Activated naive CD4-positive, alpha-beta T cell treated with anti-CD3 and anti-CD28 coated beads, Interleukin-2, amount 50 U/mL, for 72 hours (primary cell): ENCODE data around the gene NAPB. TPM values are rescaled to one million over a fixed set of nuclear protein-coding genes. Genes with fewer than 3 reads are reported as not detected.

Experiments used
- ATAC-seq, 2 donors: fragments of 150-1000 bp; cut with Tn5 transposase; 2 replicates each; pipeline ENCODE4 v1.10.0; 2021; ENCODE audit warnings: mild to moderate bottlenecking in 2 of 2, moderate library complexity in 2 of 2
- DNase-seq, 2 donors: peaks; one replicate each; pipeline ENCODE4 v3.0.0; 2021 to 2022; ENCODE audit warnings: low spot score in 2 of 2
- H3K27ac Mint-ChIP-seq, 2 donors: one replicate each; pipeline ENCODE4 v1.8.0; 2022; ENCODE audit warnings: mild to moderate bottlenecking in 2 of 2, mixed read lengths in 2 of 2
- H3K36me3 Mint-ChIP-seq, 2 donors: one replicate each; pipeline ENCODE4 v1.8.0; 2022; ENCODE audit warnings: mixed read lengths in 2 of 2
- H3K9me3 Mint-ChIP-seq, 2 donors: one replicate each; pipeline ENCODE4 v1.8.0; 2022; ENCODE audit warnings: mixed read lengths in 2 of 2
- total RNA-seq, 2 donors: library from RNA; stranded (reverse); gene quantifications; one replicate each; pipeline ENCODE4 v1.2.3, GENCODE V29; 2022

Gene NAPB
- total RNA-seq, 2 donors from 2014 or later: 10.1 to 16.2 TPM

- DNase-seq (no peak), ATAC-seq (no peak)
- no peaks in the 10 kb centered on the region for H3K36me3 Mint-ChIP-seq
- H3K27ac Mint-ChIP-seq: no peak overlapping the region
- H3K9me3 Mint-ChIP-seq: no peaks in the 10 kb centered on the region
These were observed 6.6 kb downstream of the NAPB start for GRCh38 chr20:23414526-23415188.

DNA sequence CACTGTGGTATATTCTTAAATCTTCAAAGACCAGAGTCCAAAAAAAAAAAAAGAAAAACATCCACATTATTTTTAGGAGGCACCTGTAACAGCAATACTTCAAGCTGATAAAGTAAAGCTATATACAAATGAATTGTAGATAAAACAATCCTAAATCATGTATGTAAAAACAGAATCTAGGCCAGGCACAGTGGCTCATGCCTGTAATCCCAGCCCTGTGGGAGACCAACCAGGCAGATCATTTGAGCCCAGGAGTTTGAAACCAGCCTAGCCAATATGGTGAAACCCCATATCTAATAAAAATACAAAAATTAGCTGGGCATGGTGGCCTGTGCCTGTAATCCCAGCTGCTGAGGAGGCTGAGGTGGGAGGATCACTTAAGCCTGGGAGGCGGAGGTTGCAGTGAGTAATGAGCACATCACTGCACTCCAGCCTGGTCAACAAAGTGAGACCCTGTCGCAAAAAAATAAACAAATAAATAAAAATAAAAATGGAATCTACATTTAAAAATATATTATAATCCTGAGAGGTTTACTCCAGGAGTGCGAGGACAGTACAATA lies 7.3 kb downstream of the NAPB start:
- Mint-ChIP-seq H3K9me3 (no peaks in the 10 kb centered on the region), H3K36me3 (no peaks in the 10 kb centered on the region), H3K27ac (no peak overlapping the region)
- ATAC-seq: no peak
- DNase-seq: no peak

DNA sequence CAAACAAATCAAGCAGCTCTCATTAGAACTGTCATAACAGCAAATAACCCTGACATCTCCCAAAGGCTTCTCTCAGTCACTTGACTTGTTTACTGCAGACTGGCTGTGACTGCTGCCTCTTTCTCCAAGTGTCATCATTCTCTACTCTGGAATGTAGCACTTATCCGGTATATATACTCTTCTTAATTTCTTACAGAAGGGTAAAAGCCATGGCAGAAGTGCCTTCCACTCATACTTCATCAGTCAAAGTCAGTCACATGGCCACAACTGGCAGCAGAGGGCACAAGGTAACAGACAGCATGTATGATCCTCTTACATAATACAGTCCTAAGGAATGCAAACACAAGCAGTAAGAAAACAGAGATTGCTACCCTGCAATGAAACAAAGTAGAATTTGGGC lies 9.3 kb downstream of the NAPB start:
- ATAC-seq (no peak), DNase-seq (no peak)
- Mint-ChIP-seq H3K27ac (no peak overlapping the region), H3K36me3 (no peaks in the 10 kb centered on the region), H3K9me3 (no peaks in the 10 kb centered on the region)

- no peaks in the 10 kb centered on the region for H3K36me3 Mint-ChIP-seq
- H3K9me3 Mint-ChIP-seq: no peaks in the 10 kb centered on the region
- ATAC-seq: no peak
- H3K27ac Mint-ChIP-seq: no peak overlapping the region
- DNase-seq: no peak
These were observed 10.2 kb downstream of the NAPB start for GRCh38 chr20:23410916-23411695.

DNA sequence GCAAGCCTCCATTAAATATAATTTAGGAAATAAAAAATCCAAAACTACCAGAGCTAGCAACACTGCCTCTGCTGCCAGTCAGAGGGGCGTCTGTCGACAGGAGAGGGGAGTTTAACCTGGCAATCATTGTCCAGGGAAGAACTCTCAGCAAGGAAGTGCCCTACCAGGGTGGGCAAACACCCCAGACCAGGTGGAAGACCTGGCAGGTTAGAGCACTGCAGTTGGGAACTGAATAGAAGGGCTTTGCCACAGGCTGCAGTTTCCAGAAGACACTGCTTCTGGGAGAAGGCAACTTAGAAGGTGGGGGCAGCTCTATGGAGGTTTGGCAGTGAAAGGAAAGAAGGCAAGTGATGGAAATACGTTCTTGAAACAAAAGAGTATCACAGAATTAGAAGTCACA lies 11.5 kb downstream of the NAPB start:
- Mint-ChIP-seq H3K27ac (no peak overlapping the region), H3K9me3 (no peaks in the 10 kb centered on the region), H3K36me3 (no peaks in the 10 kb centered on the region)
- no peak for DNase-seq
- no peak for ATAC-seq

DNA sequence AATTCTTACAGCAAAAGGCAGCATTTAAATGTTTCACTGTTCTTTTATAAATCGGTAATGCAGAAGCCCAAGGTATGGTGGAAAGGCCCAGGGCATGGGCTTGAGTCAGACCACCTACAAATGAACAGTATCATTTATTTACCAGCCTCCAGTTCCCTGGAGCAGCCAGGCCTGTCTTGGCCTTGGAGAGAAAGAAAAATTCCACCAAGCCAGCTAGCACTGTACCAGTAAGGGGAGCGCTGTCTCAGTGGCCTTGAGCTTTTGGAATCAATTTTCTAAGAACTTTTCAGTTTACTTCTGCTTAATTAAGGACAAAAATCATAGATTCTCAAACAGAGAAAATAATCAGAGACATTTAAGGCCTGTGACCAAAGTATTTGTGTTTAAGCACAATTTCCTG lies 12.3 kb downstream of the NAPB start:
- Mint-ChIP-seq H3K36me3 (no peaks in the 10 kb centered on the region), H3K27ac (no peak overlapping the region), H3K9me3 (no peaks in the 10 kb centered on the region)
- ATAC-seq (no peak), DNase-seq (no peak)

- Mint-ChIP-seq H3K27ac (no peak overlapping the region), H3K9me3 (no peaks in the 10 kb centered on the region), H3K36me3 (no peaks in the 10 kb centered on the region)
- ATAC-seq (peak; percentile 88 to 91), DNase-seq (no peak)
These were observed 13.4 kb downstream of the NAPB start for GRCh38 chr20:23407781-23408464.

DNA sequence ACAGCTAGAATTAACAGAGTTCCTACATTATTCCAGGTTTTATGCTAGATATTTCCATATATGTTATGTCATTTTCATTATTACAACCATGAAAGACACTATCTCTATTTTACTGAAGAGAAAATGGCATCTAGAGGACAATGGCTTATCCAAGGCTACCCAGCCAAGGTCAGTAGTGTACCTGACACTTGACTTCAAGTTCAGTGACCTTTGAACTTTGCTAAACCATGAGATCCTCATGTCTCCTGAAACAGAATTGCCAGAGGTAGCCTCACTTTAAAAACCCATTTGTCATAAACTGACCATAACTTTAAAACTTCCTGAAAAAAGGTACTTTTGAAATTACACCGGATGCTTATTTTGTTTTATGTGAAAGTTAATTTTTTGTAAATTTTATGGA lies 14.4 kb downstream of the NAPB start:
- DNase-seq (no peak), ATAC-seq (no peak)
- Mint-ChIP-seq H3K27ac (no peak overlapping the region), H3K9me3 (no peaks in the 10 kb centered on the region), H3K36me3 (no peaks in the 10 kb centered on the region)

DNA sequence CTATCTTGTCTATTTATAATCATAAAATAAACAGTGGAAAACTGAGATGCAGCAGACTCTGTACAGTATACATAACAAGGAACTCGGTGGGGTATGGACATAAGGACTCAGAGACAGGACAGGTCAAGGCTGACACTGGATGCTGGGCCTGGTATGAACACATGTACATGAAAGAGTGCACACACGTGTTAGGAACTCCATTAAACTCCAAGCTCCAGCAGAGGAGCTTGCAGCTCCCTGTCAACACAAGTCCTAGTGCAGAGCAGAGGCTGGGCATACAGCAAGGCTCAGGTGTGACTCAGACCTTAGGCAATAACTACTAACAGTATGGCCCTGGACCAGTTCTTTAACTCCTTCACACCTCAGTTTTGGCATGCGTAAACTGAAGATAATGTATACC lies 17.1 kb downstream of the NAPB start:
- H3K36me3 Mint-ChIP-seq: peaks cover 0 to 6% of the 10 kb centered on the region in 2 donors
- ATAC-seq (no peak), DNase-seq (no peak)
- no peak overlapping the region for H3K27ac Mint-ChIP-seq
- H3K9me3 Mint-ChIP-seq: no peaks in the 10 kb centered on the region

- Mint-ChIP-seq H3K27ac (no peak overlapping the region), H3K9me3 (no peaks in the 10 kb centered on the region), H3K36me3 (peaks cover 0 to 6% of the 10 kb centered on the region in 2 donors)
- ATAC-seq (no peak), DNase-seq (no peak)
These were observed 17.5 kb downstream of the NAPB start for GRCh38 chr20:23403751-23404150.

DNA sequence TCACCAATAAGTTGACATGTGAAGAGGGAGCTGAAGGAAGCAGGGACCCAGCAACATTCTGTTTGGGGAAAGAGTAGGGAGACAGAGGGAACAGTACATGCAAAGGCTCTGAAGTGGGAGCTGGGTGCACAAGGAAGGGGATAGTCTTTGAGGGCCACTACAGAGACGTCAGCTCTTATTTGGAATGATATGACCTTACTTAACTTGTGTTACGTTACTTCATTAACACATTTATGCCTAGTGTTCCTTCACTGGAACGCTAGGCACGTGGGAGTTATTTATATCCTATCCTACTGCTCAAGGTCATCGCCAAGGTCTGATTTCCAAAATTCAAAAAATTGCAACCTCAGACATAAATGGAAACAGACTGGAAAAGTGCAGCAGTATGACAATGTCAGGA lies 20.2 kb downstream of the NAPB start:
- ATAC-seq: no peak
- H3K9me3 Mint-ChIP-seq: no peaks in the 10 kb centered on the region
- H3K36me3 Mint-ChIP-seq: peaks cover 0 to 13% of the 10 kb centered on the region in 2 donors
- no peak overlapping the region for H3K27ac Mint-ChIP-seq
- DNase-seq: no peak

DNA sequence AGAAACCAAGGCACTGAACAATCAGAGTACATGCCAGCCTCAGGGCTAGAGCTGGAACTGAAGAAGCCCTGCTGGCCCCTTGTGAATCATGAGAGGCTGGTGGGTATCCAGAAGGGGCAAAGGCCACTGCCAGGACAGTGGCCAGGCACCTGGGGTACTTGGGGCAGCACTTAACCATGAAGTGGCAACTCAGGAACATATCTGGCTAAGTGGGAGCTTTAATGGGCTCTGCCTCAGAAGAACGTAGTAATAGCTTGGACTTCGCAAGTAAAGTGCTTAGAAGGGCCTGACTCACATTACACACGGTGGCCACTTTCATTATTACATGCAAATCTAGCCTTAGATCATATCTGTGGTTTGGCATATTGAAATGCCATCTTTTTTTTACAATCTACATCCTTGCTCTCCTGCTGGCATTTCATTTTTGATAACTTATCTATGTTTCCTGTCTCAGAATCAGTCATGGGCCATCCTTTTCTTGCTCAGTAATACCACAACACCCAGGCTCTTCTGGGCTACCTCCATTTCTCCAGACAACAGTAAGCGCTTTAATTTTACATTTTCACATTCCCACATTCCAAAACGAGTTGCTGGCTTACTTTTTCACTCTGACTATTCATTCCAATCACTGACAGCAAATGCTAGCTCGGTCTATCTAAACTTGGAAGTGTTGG lies 21.6 kb downstream of the NAPB start:
- DNase-seq (peak; percentile 22 to 57), ATAC-seq (peak; percentile 95)
- Mint-ChIP-seq H3K9me3 (no peaks in the 10 kb centered on the region), H3K36me3 (peaks cover 3 to 13% of the 10 kb centered on the region in 2 donors), H3K27ac (peak overlapping the region in 1 of 2 donors; percentile 77)

- peak overlapping the region in 1 of 2 donors; percentile 57 for H3K27ac Mint-ChIP-seq
- ATAC-seq (peak in 1 of 2 donors; percentile 22), DNase-seq (no peak)
- H3K36me3 Mint-ChIP-seq: peaks cover 19 to 26% of the 10 kb centered on the region in 2 donors
- H3K9me3 Mint-ChIP-seq: no peaks in the 10 kb centered on the region
These were observed 23.3 kb downstream of the NAPB start for GRCh38 chr20:23397961-23398360.

DNA sequence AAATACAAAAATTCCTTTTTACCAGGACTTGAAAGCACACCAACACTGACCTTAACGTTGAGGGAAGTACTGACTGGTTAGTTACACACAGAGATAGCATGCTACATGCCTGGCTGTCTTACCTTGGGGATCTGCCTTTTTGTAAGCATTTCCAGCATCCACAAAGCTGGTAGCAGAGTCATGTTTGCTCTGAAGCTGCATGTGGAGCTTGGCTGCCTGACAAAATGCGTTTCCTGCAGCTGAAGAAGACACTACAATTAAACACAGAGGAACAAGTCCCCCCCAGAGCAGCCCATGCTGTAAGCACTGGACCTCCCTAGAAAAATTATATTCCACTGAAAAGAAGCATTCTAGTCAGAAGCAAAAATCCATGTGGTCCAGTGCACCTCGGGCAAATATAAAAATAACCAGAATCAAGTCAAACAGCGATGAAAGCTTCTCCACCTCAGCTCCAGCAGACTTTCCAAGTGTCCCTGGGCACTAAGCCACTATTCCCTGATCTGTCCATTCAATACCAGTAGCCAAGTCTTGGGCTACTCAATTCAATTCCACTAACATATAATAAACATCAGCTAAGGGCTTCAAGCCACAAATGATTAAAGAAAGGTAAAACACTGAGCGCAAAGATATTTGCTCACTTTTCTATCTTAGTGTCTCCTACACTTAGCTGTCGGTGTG lies 24.2 kb downstream of the NAPB start:
- Mint-ChIP-seq H3K36me3 (peaks cover 19 to 29% of the 10 kb centered on the region in 2 donors), H3K9me3 (no peaks in the 10 kb centered on the region), H3K27ac (no peak overlapping the region)
- no peak for ATAC-seq
- DNase-seq: no peak

- DNase-seq (no peak), ATAC-seq (peak in 1 of 2 donors; percentile 48)
- Mint-ChIP-seq H3K9me3 (no peaks in the 10 kb centered on the region), H3K36me3 (peaks cover 19 to 22% of the 10 kb centered on the region in 2 donors), H3K27ac (no peak overlapping the region)
These were observed 27.1 kb downstream of the NAPB start for GRCh38 chr20:23393996-23394775.
